ENCODE data around the gene MBNL1. TPM values are rescaled to one million over a fixed set of nuclear protein-coding genes. Genes with fewer than 3 reads are reported as not detected.

Gene MBNL1
- total and polyA plus RNA-seq, 7 experiments from 2014 or later: 371 to 675 (median 497) TPM

GRCh38 chr3:152459572-152459971 lies 190.8 kb downstream of the MBNL1 start:
- Mint-ChIP-seq H3K9me3 (no peaks in the 10 kb centered on the region), H3K4me1 (peaks cover 12 to 47% (median 35%) of the 10 kb centered on the region in 7 donors), H3K27me3 (no peaks in the 10 kb centered on the region), H3K4me3 (peak overlapping the region in 1 of 10 donors; percentile 19), H3K27ac (peak overlapping the region in 8 of 9 donors; percentile 43 to 86 (median 56)), H3K36me3 (peaks cover 5 to 40% (median 32%) of the 10 kb centered on the region in 5 donors)
- Histone ChIP-seq H3K27ac (ENCODE audit: low read depth, low read length) (peak overlapping the region; percentile 35), H3K36me3 (ENCODE audit: control insufficient read depth in 2 of 3, insufficient read depth in 3 of 3, low read length in 3 of 3) (peaks cover 6 to 68% (median 16%) of the 10 kb centered on the region in 3 experiments), H3K9me3 (ENCODE audit: control insufficient read depth in 2 of 3, low read length in 3 of 3) (no peaks in the 10 kb centered on the region), H3K4me3 (ENCODE audit: low read length) (no peak overlapping the region), H3K4me1 (ENCODE audit: control insufficient read depth in 2 of 2, insufficient read depth in 2 of 2, low read length in 2 of 2) (peaks cover 0 to 5% of the 10 kb centered on the region in 2 donors), H3K27me3 (ENCODE audit: control insufficient read depth in 2 of 2, insufficient read depth in 2 of 2, low read length in 2 of 2) (no peaks in the 10 kb centered on the region)
- POLR2A ChIA-PET: interaction anchor here (0.6 kb wide), 1 partner anchor 272 kb away, joined by 3 read pairs; no protein-coding TSS in a partner anchor
- no peak for ATAC-seq
- CTCF ChIA-PET: interaction anchor here (0.7 kb wide), 1 partner anchor 27 kb away, joined by 8 read pairs; no protein-coding TSS in a partner anchor
- intact Hi-C loops (cut with micrococcal nuclease): no loop called here
- no peak for DNase-seq

- POLR2A ChIA-PET: interaction anchor here (0.6 kb wide), 2 partner anchors 11 to 120 kb away, joined by 3 read pairs; no protein-coding TSS in a partner anchor
- peak overlapping the region in 6 of 9 donors; percentile 24 to 65 (median 47) for H3K27ac Mint-ChIP-seq
- no peak overlapping the region for H3K4me3 ChIP-seq (ENCODE audit: low read length)
- CTCF ChIA-PET: no interaction called here
- H3K4me1 ChIP-seq (ENCODE audit: control insufficient read depth in 2 of 2, insufficient read depth in 2 of 2, low read length in 2 of 2): peaks cover 0 to 5% of the 10 kb centered on the region in 2 donors
- no peak overlapping the region for H3K27ac ChIP-seq (ENCODE audit: low read depth, low read length)
- no peaks in the 10 kb centered on the region for H3K27me3 Mint-ChIP-seq
- no peak for ATAC-seq
- intact Hi-C loops (cut with micrococcal nuclease): no loop called here
- no peaks in the 10 kb centered on the region for H3K27me3 ChIP-seq (ENCODE audit: control insufficient read depth in 2 of 2, insufficient read depth in 2 of 2, low read length in 2 of 2)
- H3K9me3 ChIP-seq (ENCODE audit: control insufficient read depth in 2 of 3, low read length in 3 of 3): no peaks in the 10 kb centered on the region
- peaks cover 4 to 38% (median 31%) of the 10 kb centered on the region in 5 donors for H3K36me3 Mint-ChIP-seq
- H3K4me1 Mint-ChIP-seq: peaks cover 9 to 39% (median 29%) of the 10 kb centered on the region in 7 donors
- H3K4me3 Mint-ChIP-seq: no peak overlapping the region
- no peak for DNase-seq
- peaks cover 6 to 67% (median 27%) of the 10 kb centered on the region in 3 experiments for H3K36me3 ChIP-seq (ENCODE audit: control insufficient read depth in 2 of 3, insufficient read depth in 3 of 3, low read length in 3 of 3)
- no peaks in the 10 kb centered on the region for H3K9me3 Mint-ChIP-seq
Observed at GRCh38 chr3:152460936-152461335, 192.2 kb downstream of the MBNL1 start.

- Histone ChIP-seq H3K27ac (ENCODE audit: low read depth, low read length) (peak overlapping the region; percentile 33), H3K27me3 (ENCODE audit: control insufficient read depth in 2 of 2, insufficient read depth in 2 of 2, low read length in 2 of 2) (no peaks in the 10 kb centered on the region), H3K4me3 (ENCODE audit: low read length) (no peak overlapping the region), H3K9me3 (ENCODE audit: control insufficient read depth in 2 of 3, low read length in 3 of 3) (no peaks in the 10 kb centered on the region), H3K4me1 (ENCODE audit: control insufficient read depth in 2 of 2, insufficient read depth in 2 of 2, low read length in 2 of 2) (peaks cover 0 to under 1% of the 10 kb centered on the region in 2 donors), H3K36me3 (ENCODE audit: control insufficient read depth in 2 of 3, insufficient read depth in 3 of 3, low read length in 3 of 3) (peaks cover 6 to 62% (median 22%) of the 10 kb centered on the region in 3 experiments)
- Mint-ChIP-seq H3K36me3 (peaks cover 0 to 37% (median 28%) of the 10 kb centered on the region in 5 donors), H3K27ac (peak overlapping the region in 2 of 9 donors; percentile 8 to 34), H3K9me3 (peaks cover 0 to 2% (median 0%) of the 10 kb centered on the region in 11 donors), H3K27me3 (no peaks in the 10 kb centered on the region), H3K4me3 (no peak overlapping the region), H3K4me1 (peaks cover 6 to 35% (median 25%) of the 10 kb centered on the region in 7 donors)
- POLR2A ChIA-PET: interaction anchor here (0.6 kb wide), 2 partner anchors 10 to 120 kb away, joined by 3 read pairs; no protein-coding TSS in a partner anchor
- intact Hi-C loops (cut with micrococcal nuclease): no loop called here
- CTCF ChIA-PET: no interaction called here
- ATAC-seq: no peak
- no peak for DNase-seq
Observed at GRCh38 chr3:152461460-152461859, 192.7 kb downstream of the MBNL1 start.

GRCh38 chr3:152466784-152467183 lies 198.1 kb downstream of the MBNL1 start:
- Mint-ChIP-seq H3K36me3 (peaks cover 0 to 18% (median 11%) of the 10 kb centered on the region in 5 donors), H3K27me3 (no peaks in the 10 kb centered on the region), H3K4me3 (peak overlapping the region in 2 of 10 donors; percentile 48 to 52), H3K4me1 (peaks cover 0 to 18% (median 5%) of the 10 kb centered on the region in 7 donors), H3K27ac (peak overlapping the region; percentile 42 to 82 (median 75)), H3K9me3 (peaks cover 0 to 6% (median 0%) of the 10 kb centered on the region in 11 donors)
- no peaks in the 10 kb centered on the region for H3K9me3 ChIP-seq (ENCODE audit: control insufficient read depth in 2 of 3, low read length in 3 of 3)
- ChIA-PET CTCF (interaction anchor here (0.7 to 1.2 kb wide), 6 partner anchors 9 to 402 kb away, joined by 3 to 5 read pairs (median 3); no protein-coding TSS in a partner anchor), POLR2A (interaction anchor here (0.7 kb wide), 2 partner anchors 90 to 153 kb away, joined by 3 to 4 read pairs; no protein-coding TSS in a partner anchor)
- peaks cover 0 to 23% (median 18%) of the 10 kb centered on the region in 3 experiments for H3K36me3 ChIP-seq (ENCODE audit: control insufficient read depth in 2 of 3, insufficient read depth in 3 of 3, low read length in 3 of 3)
- H3K27ac ChIP-seq (ENCODE audit: low read depth, low read length): no peak overlapping the region
- DNase-seq: peak in 6 of 9 donors; percentile 16 to 47 (median 32)
- H3K4me1 ChIP-seq (ENCODE audit: control insufficient read depth in 2 of 2, insufficient read depth in 2 of 2, low read length in 2 of 2): no peaks in the 10 kb centered on the region
- ATAC-seq: peak; percentile 87
- intact Hi-C loops (cut with micrococcal nuclease): no loop called here
- H3K4me3 ChIP-seq (ENCODE audit: low read length): no peak overlapping the region
- H3K27me3 ChIP-seq (ENCODE audit: control insufficient read depth in 2 of 2, insufficient read depth in 2 of 2, low read length in 2 of 2): no peaks in the 10 kb centered on the region

GRCh38 chr3:152469248-152470025 lies 200.7 kb downstream of the MBNL1 start:
- H3K4me1 ChIP-seq (ENCODE audit: control insufficient read depth in 2 of 2, insufficient read depth in 2 of 2, low read length in 2 of 2): peaks cover 4 to 9% of the 10 kb centered on the region in 2 donors
- no peaks in the 10 kb centered on the region for H3K9me3 ChIP-seq (ENCODE audit: control insufficient read depth in 2 of 3, low read length in 3 of 3)
- Mint-ChIP-seq H3K4me3 (peak overlapping the region in 1 of 10 donors; percentile 19), H3K4me1 (peaks cover 0 to 29% (median 12%) of the 10 kb centered on the region in 7 donors), H3K27me3 (peaks cover 0 to 11% (median 0%) of the 10 kb centered on the region in 5 donors), H3K9me3 (peaks cover 0 to 15% (median 0%) of the 10 kb centered on the region in 11 donors), H3K27ac (peak overlapping the region in 6 of 9 donors; percentile 7 to 78 (median 70)), H3K36me3 (peaks cover 0 to 18% (median 5%) of the 10 kb centered on the region in 5 donors)
- no peak overlapping the region for H3K27ac ChIP-seq (ENCODE audit: low read depth, low read length)
- intact Hi-C loops (cut with micrococcal nuclease): loop anchor here (5.0 to 10.0 kb wide), 3 partner anchors 38 to 1705 kb away; partner anchors contain the start of gene SIAH2 (in 1 of the 2)
- H3K27me3 ChIP-seq (ENCODE audit: control insufficient read depth in 2 of 2, insufficient read depth in 2 of 2, low read length in 2 of 2): no peaks in the 10 kb centered on the region
- no peak overlapping the region for H3K4me3 ChIP-seq (ENCODE audit: low read length)
- CTCF ChIA-PET: no interaction called here
- H3K36me3 ChIP-seq (ENCODE audit: control insufficient read depth in 2 of 3, insufficient read depth in 3 of 3, low read length in 3 of 3): peaks cover 0 to 13% (median 6%) of the 10 kb centered on the region in 3 experiments
- DNase-seq (no peak), ATAC-seq (no peak)
- POLR2A ChIA-PET: no interaction called here

GRCh38 chr3:152470095-152470494 lies 201.4 kb downstream of the MBNL1 start:
- Histone ChIP-seq H3K4me1 (ENCODE audit: control insufficient read depth in 2 of 2, insufficient read depth in 2 of 2, low read length in 2 of 2) (peaks cover 4 to 9% of the 10 kb centered on the region in 2 donors), H3K9me3 (ENCODE audit: control insufficient read depth in 2 of 3, low read length in 3 of 3) (no peaks in the 10 kb centered on the region), H3K27ac (ENCODE audit: low read depth, low read length) (peak overlapping the region; percentile 7), H3K27me3 (ENCODE audit: control insufficient read depth in 2 of 2, insufficient read depth in 2 of 2, low read length in 2 of 2) (no peaks in the 10 kb centered on the region), H3K4me3 (ENCODE audit: low read length) (no peak overlapping the region), H3K36me3 (ENCODE audit: control insufficient read depth in 2 of 3, insufficient read depth in 3 of 3, low read length in 3 of 3) (peaks cover 0 to 7% (median 0%) of the 10 kb centered on the region in 3 experiments)
- Mint-ChIP-seq H3K36me3 (peaks cover 0 to 13% (median 3%) of the 10 kb centered on the region in 5 donors), H3K4me1 (peaks cover 0 to 25% (median 12%) of the 10 kb centered on the region in 7 donors), H3K4me3 (peak overlapping the region in 1 of 10 donors; percentile 19), H3K27me3 (peaks cover 0 to 11% (median 0%) of the 10 kb centered on the region in 5 donors), H3K27ac (peak overlapping the region in 7 of 9 donors; percentile 7 to 78 (median 69)), H3K9me3 (peaks cover 0 to 17% (median 0%) of the 10 kb centered on the region in 11 donors)
- POLR2A ChIA-PET: no interaction called here
- CTCF ChIA-PET: no interaction called here
- intact Hi-C loops (cut with micrococcal nuclease): loop anchor here (5.0 to 10.0 kb wide), 3 partner anchors 37 to 1705 kb away; partner anchors contain the start of gene SIAH2 (in 1 of the 2)
- DNase-seq: no peak
- ATAC-seq: no peak

Data from naive thymus-derived CD4-positive, alpha-beta T cell (primary cell).